Activated T-cell treated with anti-CD3 and anti-CD28 coated beads for 48 hours (primary cell): ENCODE data around the gene IQSEC2.

ENCODE experiments used
- DNase-seq: peaks from one replicate; pipeline ENCODE4 v3.0.0-alpha.2; 2020; ENCODE audit warnings: low read depth

Gene IQSEC2

GRCh38 chrX:53266914-53267313 is 14.5 kb downstream of the IQSEC2 start:
- no peak for DNase-seq

DNA sequence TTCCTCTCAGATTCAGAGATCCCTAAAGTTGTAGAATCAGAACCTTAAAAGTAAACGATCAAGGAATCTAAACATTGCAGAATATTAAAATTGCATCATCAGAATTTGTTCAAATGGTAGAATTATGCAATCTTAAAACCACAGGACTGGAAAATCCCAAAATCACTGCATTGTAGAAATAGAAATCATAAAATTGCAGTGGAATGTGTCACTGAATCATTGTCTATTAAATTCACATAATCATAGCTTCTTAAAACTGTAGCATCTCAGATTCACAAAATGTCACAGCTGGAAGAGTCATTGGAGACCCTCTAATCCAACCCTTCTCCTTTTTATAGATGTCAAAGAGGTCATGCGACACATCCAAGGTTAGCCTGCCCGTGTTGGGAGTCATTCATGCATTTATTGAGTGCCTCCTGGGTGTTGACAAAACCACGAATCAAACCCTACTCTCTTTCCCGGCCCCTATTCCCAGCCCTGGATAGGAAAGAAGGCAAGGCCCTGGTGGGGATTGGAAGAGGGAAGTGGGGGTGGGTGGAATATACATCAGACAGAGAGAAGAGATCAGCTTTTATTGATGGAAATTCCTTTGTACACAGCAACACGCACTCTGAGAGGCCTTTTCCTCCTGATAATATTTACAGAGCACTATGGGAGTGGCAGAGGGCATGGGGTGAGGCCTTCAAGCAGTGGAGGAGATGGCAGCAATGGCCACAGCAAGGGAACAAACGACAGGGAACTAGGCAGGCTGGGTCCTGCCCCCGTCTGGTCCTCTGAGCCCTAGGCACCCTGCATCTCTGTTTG is 15.4 kb downstream of the IQSEC2 start:
- no peak for DNase-seq

DNA sequence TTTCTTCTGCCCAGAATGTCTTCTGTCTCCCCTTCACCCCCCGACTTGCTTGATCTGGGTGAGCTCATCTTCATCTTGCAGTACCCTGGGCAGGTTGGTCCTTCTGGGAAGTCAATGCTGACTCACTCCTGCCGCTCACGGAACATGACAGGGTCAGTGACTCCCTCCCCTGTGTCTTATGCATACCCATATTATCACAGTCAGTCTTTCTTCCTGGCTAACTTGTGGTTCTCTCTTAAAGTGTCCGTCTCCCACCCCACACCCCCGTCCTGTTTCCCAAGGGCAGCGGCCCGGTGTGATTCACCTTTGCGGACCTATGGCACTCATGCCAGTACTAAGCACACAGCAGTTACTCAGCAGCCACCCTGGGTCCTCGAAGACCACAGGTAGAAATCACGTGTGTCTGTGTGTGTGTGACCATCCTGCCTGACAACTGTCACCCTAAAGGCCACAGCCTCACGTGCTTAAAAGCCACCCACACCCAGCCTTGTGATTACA is 17.7 kb downstream of the IQSEC2 start:
- DNase-seq, result peak; percentile 42

DNA sequence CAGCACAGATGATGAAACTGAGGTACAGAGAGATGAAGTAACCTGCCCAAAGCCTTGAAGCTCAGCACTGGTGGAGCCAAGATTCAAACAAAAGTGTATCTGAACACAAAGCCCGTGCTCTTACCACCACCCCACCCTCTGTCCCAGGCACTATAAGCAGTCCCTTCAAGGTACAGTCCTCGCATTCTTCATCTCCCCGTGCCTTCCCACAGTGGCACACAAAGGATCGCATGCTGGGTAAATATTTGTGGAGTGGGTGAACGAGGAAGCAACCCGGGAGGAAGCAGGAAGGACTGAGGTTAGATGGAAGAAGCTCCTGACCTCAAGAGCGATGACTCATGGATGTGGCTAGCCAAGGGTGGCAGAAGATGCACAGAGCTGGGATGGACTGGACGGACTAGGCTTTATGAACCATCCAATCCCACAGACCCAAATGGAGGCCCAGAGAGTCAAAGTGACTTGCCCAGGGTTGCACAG is 18.4 kb downstream of the IQSEC2 start:
- DNase-seq, result no peak

DNA sequence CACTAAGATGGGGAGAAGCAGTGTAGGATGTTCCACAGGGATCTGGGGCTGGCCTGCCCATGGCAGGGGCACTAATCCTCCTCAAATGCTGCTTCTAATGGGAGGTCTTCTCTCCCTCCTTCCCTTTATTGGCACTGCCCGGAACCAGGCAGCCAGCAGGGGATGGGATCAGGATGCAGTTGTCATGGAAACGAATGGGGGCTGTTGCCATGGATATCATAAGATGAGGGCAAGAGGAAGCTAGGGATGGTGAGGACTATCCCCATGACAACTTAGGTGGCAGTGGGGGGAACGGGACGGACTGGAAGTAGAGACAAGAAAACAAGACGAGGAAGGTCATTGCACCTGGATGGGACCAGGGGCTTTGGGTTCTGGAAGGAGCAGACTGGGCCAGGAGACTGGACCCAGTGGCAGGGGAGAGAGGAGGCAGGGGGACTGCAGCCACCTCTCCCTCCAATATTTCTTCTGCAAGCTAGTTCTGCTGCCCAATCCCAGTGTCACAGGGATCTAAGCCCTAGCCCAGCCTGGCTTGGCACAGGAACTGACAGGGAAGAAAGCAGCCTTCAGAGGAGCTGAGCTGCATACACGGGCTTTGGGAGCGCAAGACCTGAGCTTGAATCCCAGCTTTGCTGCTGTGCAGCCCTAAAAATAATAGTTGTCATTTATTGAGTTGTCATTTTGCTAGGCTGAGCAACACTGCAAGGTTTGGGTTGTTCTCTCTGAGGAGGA is 19.0 kb downstream of the IQSEC2 start:
- DNase-seq, result no peak

GRCh38 chrX:53261355-53261972 is 19.9 kb downstream of the IQSEC2 start:
- DNase-seq, result no peak

DNA sequence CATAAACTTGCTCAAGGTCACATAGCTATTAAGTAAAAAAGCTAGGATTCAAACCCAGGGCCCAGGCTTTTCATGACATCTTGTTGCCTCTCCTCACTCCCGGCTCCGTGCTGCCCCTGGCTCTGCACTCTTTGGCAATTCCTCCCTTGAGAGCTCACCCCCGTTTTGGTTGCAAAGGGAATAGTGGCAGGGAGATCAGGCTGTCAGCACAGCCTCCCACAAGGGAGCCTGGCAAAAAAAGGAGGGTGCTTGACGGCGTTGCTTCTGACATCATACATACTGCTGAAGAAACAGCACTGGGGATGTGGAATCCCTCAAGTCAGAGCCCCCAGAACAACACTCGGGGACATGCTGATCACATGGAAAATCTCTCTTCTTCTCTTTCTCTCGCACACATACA is 20.5 kb downstream of the IQSEC2 start:
- no peak for DNase-seq

- DNase-seq, result no peak
Measured at GRCh38 chrX:53257670-53258423, 23.5 kb downstream of the IQSEC2 start.

DNA sequence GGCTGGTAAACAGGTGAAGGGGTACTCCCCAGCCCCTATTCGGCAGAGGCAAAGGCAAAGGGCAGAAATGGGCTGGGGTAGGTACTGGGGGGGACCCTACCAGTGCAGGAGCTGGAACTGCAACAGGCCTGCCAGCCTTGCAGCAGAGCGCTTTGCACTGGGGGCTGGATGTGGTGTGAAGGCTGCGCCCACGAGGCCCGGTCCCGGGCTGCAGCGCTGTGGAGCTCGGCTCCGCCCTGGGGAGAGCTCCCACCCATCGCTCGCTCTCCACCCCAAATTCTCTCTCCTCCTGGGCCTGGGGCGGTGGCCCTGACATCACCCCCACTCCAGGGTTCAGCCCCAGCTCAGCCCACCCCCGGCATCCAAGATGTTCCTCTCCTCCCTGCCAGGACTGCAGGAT is 24.2 kb downstream of the IQSEC2 start:
- DNase-seq, result no peak

GRCh38 chrX:53256446-53257041 is 24.8 kb downstream of the IQSEC2 start:
- DNase-seq, result no peak

DNA sequence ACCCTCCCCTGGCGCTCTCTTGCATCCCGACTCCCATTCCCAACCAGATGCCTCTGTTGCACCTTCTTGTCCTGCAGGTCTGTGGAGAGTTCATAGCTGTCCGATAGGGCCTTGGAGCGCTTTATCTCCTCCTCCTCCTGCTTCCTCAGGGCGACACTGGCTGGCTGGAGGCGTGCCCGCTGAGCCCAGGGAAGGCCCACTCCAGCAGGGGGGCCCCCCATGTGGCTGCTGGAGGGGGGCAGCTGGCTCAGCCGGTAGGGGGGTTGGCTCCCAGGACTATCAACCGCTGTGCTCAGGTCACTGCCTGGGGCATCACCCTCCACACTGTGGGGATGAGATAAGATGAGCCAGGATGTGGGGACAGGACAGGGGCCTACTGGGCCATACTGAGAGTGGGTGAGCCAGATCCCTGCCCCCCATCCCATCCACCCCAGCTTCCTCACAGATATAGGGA is 25.6 kb downstream of the IQSEC2 start:
- DNase-seq, result no peak

DNA sequence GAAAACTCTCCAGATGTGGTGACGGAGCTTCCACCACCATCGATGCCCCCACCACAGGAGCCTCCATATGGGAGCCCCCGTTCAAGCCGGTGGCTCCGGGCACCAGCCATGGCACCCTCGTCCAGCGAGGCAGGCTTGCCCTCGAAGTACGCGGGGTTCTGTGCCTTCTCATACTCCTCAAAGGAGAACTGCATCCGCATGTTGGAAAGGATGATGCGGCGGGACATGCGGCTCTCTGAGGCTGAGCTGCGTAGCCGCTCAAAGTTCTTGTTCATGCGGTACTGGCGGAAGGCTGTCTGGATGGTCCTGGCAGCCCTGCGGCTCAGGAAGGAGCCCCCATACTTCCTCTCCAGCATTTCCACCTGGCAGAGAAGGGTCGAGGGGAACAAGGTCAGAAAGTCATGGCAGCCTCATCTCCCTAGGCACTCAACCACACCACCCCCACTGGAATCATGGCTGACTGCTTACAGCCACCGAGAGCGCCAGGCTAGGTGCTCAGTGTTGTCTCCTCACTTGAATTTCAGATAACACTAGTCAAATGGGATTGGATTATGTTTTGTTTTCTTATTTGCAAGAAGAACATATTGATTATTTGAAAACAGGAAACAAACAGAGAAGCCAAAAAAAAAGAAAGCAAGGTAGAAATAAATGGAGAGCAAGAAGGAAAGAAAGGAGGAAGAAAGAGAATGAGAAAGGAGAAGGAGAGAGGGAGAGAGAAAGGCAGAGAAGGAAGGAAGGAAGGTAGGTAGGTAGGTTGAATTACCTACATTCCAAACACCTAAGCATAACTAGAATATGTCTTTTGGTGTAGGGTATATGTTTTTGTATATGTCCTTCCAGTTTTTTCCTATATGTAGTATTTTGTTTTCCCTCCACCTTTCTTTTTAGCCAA is 26.6 kb downstream of the IQSEC2 start:
- no peak for DNase-seq

DNA sequence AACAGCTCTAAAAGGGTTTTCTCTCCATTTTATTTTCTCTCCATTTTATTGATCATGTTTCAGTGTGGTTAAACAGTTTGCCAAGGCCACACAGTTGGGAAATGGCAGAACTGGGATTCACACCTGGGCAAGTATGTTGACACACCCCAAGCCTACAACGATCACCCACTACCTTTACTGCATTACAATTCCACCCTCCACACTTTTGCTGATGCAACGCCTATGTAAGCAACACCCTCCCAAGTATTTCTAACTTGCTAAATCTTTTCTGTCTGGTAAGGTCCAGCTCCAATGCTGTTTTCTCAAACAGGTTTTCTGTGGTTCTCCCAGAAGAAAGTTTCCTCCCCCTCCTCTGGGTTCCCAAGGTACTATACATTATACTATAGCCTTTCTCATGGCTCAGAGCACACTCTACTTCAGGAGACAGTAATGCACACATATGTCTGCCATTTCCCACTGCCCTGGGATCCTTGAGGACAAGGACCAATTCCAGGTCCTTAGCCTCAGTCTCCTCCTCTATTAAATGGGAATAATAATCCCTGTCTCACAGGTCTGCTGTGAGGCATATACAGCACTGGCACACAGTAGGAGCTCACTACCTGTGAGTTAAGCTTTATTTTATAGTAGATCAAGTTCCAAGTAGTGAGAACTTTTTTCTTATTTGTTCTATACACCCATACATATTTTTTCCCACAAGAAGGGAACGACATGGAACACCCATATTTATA is 27.9 kb downstream of the IQSEC2 start:
- DNase-seq, result no peak

- DNase-seq, result no peak
Measured at GRCh38 chrX:53251307-53251706, 30.1 kb downstream of the IQSEC2 start.

DNA sequence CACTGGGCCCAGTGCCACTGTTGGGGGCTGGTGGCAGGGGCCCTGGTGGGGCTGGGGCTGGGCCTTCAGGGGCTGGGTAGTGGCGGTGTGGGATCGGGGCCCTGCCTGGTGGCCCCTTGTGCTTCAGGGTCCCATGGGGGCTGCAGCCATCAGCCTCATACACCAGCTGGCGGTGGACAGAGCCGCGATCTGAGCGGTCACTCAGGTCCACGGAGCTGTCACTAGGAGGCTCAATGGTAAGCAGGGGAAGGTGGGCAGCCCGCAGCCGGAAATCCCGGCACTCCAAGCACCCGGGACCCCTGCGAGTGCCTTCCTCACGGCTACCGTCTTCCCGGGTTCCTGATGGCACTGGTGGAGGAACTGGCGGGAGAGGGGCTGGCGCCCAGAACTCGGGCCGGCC is 30.8 kb downstream of the IQSEC2 start:
- no peak for DNase-seq

DNA sequence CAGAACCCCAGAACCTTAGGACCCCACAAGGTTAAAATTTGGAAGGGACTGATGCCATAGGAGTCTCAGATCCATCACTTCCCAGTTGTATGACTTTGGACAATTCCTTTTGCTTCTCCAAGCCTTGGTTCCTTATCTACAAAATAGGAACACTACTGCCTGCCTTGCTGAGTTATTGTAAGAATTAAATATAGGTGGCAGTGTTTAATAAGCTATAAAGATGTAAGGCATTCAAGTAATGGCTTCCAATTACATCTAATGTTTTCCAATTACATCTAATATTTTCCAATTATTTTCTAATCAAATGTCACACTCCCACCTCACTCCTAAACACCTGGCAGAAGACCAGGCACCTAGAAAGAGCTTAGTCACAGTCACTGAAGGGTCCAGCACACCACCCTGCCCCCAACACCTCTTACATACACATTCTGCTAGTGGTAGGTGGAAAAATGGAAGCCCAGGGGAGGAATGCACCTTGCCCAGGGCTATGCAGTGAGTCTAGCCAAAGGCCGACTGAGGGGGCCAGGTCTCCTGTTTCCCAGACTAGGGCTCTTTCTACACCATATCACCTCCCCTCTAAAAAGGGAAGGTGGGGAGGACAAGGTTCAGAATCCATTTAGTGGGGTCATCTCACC is 31.9 kb downstream of the IQSEC2 start:
- no peak for DNase-seq

DNA sequence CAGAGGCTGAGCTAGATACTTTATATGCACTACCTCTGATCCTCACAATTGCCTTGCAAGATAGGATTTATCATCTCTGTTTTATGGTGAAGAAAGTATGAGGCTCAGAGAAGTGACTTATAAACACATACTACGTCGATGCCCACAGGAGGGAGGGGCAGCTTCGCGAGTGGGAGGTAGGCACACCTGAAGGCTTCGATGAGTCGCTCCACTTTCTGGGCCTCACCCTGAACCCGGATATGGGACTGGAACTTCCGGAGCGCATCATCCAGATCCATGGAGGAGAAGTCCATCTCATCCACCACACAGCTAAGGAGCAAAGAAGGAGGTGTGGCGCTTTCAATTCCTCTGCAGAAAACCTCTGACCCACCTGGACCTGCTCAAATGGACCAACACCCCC is 33.5 kb downstream of the IQSEC2 start:
- no peak for DNase-seq

- no peak for DNase-seq
Measured at GRCh38 chrX:53246231-53246630, 35.2 kb downstream of the IQSEC2 start.

GRCh38 chrX:53244610-53245009 is 36.8 kb downstream of the IQSEC2 start:
- no peak for DNase-seq
